ENCODE measurements around the gene OR12D1. TPM values are rescaled to one million over a fixed set of nuclear protein-coding genes. Genes with fewer than 3 reads are reported as not detected.

OR12D1 gene
- total RNA-seq, 1 donor from 2014 or later = not detected

DNA sequence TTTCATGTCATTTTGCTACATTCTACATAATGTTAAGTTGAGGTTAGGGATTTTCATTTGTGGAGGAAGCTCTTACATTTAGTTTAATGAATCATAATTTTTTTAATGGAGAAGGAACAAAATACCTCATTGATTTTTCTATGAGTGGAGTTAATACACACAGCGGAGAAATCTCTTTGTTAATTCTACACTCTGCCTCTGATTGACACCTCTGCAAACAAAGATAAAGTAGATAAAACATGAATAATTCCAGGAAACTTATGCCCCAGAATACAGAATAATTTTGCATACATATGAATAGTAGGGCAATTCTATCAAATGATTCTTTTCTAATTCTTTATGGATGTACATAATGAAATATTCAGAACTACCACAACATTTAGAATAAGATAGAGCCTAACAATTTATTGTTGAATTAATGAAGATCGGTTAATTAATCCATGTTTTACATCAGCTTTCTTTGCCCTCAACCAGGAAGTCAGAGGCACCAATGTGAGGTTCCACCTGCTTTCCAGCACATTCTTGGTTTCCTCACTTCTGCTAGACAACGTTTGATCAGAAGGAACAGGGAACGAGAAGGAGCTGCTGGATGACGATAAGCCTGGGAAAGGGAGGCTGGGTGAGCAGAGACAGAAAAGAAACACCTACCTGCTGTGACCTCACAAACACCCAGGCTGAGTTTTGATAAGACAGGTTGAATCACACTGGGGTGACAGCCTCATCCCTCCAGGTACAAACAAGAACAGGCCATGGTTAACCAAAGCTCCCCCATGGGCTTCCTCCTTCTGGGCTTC is 46.5 kb downstream of the OR12D1 start:
- DNase-seq (no peak), ATAC-seq (no peak)
- intact Hi-C loops (cut with micrococcal nuclease) = no loop called here

DNA sequence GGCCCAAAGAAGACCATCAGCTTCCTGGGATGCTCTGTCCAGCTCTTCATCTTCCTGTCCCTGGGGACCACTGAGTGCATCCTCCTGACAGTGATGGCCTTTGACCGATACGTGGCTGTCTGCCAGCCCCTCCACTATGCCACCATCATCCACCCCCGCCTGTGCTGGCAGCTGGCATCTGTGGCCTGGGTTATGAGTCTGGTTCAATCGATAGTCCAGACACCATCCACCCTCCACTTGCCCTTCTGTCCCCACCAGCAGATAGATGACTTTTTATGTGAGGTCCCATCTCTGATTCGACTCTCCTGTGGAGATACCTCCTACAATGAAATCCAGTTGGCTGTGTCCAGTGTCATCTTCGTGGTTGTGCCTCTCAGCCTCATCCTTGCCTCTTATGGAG is 47.3 kb downstream of the OR12D1 start:
- ATAC-seq (no peak), DNase-seq (no peak)
- intact Hi-C loops (cut with micrococcal nuclease) = no loop called here

DNA sequence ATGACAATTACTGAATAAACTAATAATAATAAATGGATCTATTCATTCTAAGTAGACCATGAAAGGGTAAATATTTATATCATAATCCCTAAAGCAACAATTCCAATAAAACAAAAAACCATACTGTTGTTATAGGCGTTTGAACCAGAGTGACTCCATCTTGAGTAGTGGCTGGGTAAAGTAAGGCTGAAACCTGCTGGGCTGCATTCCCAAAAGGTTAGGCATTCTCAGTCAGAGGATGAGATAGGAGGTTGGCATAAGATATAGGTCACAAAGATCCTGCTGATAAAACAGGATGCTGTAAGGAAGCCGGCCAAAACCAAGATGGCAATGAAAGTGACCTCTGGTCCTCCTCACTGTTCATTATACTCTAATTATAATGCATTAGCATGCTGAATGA is 50.6 kb downstream of the OR12D1 start:
- ATAC-seq (no peak), DNase-seq (no peak)
- intact Hi-C loops (cut with micrococcal nuclease) = no loop called here

DNA sequence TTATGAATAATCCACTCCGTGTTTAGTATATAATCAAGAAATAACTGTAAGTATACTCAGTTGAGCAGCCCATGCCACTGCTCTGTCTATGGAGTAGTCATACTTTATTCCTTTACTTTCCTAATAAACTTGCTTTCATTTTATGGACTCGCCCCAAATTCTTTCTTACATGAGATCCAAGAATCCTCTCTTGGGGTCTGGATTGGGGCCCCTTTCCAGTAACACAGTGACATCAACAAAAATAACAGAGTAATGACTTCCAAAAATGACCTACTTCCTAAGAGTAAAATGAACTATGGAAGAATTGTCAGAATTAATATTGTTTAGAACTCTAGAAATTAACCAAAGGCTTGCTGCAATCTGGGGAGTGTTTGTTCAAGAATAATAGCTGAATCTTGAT is 51.1 kb downstream of the OR12D1 start:
- intact Hi-C loops (cut with micrococcal nuclease) = no loop called here
- no peak for DNase-seq

DNA sequence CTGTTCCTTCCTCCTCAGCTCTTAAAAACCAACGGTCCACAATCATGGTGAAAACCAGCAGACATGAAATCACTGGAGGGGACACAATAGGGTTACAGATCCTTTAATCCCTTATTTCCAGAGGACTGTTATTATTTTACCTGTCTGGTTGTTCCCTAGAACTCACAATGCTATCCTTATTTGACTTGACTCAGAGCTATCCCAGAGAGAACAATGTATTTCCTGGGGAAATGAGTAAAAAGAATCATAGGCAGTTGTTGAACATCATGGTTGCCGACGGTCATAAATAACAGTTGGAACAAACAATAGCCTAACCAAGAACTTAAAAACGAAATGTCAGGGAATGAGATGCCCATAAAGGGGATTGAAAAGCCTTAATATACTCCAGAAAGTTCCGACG is 51.5 kb downstream of the OR12D1 start:
- ATAC-seq (no peak), DNase-seq (no peak)
- intact Hi-C loops (cut with micrococcal nuclease) = no loop called here

More for the DNA sequence above, 51.1 kb downstream of the OR12D1 start:
- ATAC-seq = no peak

Other genes starting within 250 kb of the OR12D1 start
- not detected for gene OR2J2, start 244.0 kb upstream of the OR12D1 start, total RNA-seq
- not detected for gene OR14J1, start 113.2 kb upstream of the OR12D1 start, total RNA-seq
- not detected for gene OR5V1, start 46.1 kb upstream of the OR12D1 start, total RNA-seq
- gene OR12D3, start 39.6 kb upstream of the OR12D1 start, total RNA-seq = not detected
- not detected for gene OR12D2, start 19.3 kb upstream of the OR12D1 start, total RNA-seq
- not detected for gene OR10C1, start 24.4 kb downstream of the OR12D1 start, total RNA-seq
- not detected for gene OR11A1, start 42.1 kb downstream of the OR12D1 start, total RNA-seq
- gene OR2H1, start 42.2 kb downstream of the OR12D1 start, total RNA-seq = not detected
- gene MAS1L, start 73.0 kb downstream of the OR12D1 start, total RNA-seq = 0.40 TPM
- gene UBD, start 144.8 kb downstream of the OR12D1 start, total RNA-seq = not detected
- not detected for gene OR2H2, start 170.2 kb downstream of the OR12D1 start, total RNA-seq
- gene GABBR1, start 218.3 kb downstream of the OR12D1 start, total RNA-seq = 22.6 TPM
- gene MOG, start 242.2 kb downstream of the OR12D1 start, total RNA-seq = 5.4 TPM